HG03066 (cell line): ENCODE measurements around the gene PERM1.
"Not testable (repeated sequence)": the region's sequence is repeated elsewhere in the genome, so short reads cannot be mapped to it uniquely, and the experiment has no call there.

Experiments
- ATAC-seq: cut with Tn5 transposase; IDR thresholded peaks from one replicate; pipeline ENCODE4 v1.9.1; 2021; ENCODE audit warnings: low read depth; ENCODE audit not compliant: unreplicated experiment

The PERM1 gene, protein sequence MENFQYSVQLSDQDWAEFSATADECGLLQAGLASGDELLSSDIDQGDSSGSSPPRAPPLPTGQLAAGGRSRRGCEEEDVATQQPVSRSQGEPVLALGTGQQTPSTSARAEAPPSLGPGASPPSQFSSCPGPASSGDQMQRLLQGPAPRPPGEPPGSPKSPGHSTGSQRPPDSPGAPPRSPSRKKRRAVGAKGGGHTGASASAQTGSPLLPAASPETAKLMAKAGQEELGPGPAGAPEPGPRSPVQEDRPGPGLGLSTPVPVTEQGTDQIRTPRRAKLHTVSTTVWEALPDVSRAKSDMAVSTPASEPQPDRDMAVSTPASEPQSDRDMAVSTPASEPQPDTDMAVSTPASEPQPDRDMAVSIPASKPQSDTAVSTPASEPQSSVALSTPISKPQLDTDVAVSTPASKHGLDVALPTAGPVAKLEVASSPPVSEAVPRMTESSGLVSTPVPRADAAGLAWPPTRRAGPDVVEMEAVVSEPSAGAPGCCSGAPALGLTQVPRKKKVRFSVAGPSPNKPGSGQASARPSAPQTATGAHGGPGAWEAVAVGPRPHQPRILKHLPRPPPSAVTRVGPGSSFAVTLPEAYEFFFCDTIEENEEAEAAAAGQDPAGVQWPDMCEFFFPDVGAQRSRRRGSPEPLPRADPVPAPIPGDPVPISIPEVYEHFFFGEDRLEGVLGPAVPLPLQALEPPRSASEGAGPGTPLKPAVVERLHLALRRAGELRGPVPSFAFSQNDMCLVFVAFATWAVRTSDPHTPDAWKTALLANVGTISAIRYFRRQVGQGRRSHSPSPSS

DNA sequence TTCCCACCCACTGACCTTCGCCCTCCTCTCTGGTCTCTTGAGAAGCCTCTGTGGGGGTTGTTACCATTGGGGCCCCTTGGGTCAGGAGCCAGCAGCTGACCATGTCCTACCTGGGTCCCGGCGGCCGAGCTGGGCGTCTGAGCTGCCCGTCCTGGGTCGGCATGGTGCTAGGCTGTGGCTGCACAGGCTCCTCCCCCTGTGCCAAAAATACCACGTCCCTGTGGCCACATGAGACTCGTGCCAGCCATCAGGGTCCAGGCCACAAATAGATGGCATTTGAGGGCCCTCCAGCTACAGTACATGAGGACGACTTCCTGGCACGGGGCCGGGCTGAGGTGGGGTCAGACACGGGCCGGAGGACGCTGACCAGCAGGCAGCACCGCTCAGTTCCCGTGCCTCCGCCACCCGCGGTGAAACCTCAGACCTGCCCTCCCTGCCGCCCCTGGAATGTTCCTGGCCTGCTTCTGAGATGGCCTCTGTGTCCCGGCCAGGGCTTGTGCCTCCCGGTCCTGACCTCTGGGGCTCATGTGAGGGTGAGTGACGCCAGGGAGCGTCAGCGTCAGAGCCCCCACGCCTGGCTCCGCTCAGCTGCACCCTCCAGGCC, at the start of gene PERM1:
PERM1 (minus strand) TSS at position 139 of the 604 bp plus-strand sequence. CDS start 1,064 bp downstream, outside the sequence.
- no peak for ATAC-seq

DNA sequence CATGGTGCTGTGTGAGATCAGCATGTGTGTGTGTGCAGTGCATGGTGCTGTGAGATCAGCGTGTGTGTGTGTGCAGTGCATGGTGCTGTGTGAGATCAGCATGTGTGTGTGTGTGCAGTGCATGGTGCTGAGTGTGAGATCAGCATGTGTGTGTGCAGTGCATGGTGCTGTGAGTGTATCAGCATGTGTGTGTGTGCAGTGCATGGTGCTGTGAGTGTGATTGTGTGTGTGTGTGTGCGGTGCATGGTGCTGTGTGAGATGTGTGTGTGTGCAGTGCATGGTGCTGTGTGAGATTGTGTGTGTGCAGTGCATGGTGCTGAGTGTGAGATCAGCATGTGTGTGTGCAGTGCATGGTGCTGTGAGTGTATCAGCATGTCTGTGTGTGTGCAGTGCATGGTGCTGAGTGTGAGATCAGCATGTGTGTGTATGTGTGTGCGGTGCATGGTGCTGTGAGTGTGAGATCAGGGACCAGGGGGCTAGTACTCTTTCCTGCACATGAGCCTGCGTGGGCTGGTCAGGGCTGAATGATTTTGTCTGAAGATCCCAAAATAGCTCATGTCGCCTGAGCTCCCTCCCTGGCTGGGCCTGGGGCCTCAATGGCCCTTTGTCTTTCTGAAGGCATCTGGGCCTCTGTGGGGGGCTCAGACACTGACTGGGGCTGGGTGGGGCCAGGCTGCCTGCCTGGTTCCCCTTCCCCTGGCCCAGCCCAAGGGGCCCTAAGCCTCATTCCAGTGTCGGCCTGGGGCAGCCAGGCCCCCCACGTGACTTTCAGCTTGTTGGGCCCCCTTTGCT, 49.2 kb upstream of the PERM1 start:
- not testable (repeated sequence) for ATAC-seq

DNA sequence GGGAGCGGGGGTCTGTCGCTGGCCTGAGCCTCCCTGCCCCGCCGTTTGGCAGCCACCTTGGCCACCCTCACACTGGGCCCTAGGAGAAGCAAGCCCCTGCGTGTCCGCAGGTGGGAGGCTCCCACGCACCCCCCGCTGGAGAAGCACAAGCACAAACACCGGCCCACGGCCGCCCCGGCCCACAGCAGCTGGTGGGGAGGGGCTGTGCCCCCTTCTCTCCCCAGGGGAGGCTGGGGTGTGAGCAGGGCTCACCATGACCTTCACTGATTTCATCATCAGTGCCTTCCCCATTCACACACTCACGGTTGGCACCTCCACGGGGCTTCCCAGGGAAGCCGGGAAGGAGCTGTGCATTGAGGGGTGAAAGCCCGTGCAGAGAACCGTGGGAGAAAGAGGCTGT, 45.9 kb upstream of the PERM1 start:
- ATAC-seq, result no peak

DNA sequence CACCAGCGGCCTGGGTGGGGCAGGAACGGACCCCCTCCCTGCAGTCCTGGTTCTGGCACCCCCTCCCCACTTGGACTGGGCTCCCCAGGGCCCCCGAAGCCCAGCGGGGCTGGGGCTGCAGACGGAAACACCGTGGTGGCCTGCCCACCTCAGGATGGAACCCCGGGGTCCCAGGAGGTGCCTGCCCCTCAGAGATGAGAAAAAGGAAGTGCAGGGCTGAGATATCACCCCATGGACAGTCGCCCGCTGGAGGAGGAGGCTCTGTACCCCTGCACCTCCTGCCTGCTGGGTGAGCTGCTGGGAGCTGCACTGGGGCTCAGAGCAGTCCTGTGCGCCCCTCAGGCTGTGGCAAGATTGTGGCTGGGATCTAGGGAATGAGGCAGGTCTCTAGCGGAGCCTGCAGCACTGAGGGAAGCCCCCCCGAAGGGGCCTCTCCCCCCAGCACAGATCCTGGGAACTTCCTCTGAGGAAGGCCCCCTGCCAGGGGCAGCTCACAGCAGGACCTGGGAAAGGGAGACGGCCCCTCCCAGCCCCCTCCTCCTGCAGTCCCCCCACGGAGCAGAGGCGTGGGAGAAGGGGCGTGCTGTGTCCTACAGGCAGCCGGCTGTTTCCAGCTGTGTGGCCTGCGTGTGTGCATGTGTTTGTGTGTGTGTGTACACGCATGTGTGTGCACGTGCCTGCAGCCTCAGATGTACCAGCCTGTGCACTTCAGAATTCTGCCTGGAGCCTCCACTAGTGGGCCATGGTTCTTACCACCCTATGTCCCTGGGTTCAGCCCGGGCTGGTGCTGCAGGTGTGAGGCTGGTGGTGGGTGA, 44.9 kb upstream of the PERM1 start:
- no peak for ATAC-seq

DNA sequence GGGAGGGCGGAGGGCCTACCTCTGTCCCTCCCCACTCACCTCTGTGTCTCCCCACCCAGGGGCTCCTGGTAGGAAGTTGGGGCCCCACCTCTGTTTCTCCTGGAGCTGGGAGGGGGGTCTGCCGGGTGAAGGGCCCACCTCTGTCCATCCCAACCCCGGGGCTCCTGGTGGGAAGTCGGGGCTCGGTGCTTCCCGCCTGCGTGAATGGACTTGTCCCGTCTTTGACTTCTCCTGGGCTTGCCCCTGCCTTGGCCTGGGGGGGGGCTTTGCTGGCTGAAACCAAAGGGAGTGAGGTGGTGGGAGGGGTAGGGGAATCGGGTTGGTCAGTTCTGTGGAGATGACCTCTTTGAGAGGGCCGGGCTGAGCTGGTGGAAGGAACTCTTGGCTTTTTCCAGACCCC, 43.8 kb upstream of the PERM1 start:
- no peak for ATAC-seq

DNA sequence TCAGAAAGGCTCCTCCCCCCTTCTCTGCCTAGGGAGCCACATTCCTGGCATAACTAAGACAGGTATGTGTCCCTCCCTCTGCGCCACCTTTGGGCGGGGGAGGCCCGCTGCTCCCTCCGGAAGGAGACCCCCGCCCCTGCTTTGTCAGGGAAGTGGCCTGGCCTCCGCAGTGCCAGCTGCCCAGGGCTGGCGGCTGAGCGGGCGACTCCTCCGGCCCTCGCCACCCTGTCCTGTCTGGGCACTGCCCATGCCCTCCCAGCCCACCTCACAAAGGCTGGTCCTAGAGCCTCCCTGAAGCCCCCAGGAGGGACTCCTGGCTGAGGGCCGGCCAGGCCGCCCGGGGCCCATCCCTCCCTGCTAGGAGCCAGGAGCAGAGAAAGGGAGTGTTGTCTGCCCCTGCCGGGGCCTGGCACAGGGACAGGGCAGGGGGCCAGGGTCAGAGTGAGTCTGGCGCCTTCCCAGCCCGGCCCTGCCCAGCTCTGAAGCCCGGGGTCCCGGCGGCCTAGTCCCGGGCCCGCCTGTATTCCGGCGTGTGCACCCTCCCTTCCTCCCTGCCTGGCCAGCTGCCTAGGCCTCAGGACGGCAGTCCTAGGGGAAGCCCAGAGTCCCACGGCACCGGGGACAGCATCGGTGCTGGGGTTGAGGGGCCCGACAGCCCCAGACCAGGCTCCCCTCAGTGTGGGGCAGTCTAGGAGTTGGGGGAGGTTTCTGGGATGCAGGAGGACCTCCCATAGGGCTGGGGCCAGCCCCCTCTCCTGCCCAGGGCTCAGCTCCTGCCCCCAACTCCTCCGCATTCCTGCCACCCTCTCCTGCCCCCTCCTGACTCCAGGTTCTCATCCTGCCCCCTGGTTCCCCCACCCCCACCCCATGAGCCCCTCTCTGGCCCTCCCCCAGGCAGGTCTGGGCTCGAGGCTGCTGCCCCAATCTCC, 43.1 kb upstream of the PERM1 start:
- ATAC-seq, result no peak

DNA sequence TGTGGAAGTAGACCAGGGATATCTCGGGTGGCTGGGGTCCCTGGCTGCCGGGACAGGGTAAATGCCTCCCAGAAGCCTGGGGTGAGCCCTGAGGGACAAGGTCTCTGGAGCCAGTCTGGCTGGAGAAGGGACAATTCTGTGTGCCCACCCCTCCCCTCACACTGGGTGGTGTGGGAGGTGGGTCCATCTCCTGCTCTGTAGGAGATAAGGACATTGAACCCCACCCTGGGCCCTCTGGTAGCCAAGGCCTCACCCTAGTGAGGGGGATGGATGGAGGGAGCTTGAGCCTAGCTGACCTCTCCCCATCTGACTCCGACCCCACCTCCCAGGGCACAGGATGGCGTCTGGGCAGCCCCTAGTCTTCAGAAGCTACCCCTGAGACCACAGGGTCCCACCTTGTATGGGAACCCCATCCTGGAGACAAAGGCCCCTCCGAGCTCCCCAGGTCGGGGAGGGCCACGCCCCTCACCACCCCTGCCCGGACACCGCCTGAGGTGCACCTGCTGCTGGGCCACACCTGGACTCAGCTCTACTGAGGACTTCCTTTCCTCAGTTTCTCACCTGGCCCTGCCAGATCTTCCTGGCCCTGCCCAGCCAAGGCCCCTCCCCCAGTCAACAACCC, 42.4 kb upstream of the PERM1 start:
- ATAC-seq, result no peak

DNA sequence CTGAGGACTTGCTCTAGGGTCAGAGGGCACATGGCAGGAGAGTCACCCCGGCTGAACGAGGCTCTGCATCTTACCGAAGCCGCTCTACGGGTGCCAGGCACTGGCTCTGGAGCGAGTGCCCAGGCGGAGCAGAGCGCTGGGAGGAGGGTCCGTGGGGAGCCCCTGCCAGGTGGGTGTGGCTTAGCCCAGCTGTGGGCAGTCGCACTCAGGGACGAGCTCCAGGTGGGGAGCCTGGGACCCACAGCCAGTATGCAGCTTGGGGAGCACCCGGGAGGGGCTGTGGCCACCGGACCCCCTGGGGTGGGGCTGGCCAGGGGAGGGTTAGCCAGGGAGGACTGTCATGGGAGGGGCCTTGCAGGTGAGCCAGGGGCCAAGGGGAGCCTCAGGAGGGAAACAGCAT, 41.8 kb upstream of the PERM1 start:
- ATAC-seq, result no peak

DNA sequence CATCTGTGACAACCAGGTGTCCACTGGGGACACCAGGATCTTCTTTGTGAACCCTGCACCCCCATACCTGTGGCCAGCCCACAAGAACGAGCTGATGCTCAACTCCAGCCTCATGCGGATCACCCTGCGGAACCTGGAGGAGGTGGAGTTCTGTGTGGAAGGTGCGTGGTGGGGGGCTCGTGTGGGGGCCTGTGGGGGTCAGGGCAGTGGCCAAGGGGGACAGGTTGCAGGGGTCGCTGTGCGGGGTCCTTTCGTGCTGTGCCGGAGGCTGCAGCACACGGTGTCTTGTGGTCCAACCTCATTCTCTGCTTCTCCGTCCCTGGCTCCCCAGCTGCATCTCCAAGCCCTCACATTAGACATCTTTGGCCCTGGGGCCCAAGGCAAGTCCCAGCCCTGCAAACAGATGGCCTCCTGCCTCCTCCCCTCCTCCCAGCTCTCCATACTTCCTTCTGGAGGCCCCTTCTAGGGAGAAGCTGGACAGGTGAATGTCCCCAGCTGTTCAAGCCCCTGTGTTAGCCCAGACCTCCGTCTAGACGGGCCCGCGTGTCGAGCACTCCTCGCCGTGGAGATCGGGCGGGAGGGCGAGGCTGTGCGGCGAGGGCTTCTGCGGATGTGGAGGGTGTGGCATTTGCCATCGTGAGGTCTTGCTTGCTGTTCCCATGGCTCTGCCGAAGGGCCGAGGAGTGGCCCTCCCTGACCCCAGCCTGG, 40.6 kb upstream of the PERM1 start:
- no peak for ATAC-seq

DNA sequence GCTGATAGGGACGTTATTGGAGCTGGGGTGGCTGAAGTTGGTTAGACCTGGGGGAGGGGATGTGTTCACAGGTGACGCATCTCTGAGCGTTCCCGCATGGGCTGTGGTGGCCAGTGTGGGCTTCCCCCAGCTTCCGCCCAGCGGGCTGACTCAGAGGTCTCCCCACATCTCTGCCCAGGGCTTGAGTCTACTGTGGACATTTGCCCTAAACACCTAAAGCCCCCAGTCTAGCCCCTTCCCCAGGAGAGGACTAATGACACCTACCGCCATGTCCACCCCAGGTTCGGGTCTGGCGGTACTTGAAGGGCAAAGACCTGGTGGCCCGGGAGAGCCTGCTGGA, 40.0 kb upstream of the PERM1 start:
- ATAC-seq, result no peak

DNA sequence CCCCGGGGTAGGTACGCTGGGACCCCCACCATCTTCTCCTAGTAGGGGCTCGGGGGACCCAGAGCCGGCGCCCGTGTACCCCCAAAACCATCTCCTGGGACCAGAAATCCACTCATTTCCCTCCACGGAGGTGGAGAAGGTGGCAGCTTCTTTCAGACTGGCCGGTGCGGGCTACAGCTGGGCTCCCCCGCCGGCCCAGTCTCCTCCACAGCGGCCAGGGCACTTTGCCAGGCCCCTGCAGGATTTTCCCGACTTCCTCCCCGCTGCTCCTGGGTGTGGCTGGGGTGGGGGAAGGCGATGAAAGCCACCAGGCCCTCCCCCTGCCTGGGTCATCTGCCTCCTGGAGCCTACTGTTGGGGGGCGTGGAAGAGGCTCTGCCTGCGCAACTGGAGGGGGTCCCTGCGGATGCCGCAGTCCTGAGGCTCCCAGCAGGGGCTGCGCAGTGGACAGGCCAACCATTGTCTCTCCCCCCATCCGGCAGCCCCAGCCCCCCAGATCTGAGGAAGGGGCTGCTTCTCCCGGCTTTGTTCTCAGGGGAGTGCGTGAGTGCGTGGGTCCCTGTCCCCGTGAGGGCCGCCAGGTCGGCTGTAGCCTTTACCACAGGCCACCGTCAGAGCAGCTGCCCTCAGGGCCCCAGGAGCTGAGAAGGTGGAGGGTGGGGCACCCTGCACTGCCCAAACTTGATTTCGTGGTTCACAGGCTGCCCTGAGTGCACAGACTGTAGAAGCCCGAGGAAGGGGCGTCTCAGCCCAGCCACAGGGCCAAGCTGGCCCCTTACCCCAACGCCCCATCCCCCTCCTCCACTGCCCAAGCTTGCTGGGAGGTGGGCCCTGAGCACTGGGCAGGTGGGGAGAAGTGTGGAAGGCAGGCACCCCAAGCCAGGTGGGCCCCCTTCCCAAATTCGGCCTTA, 39.4 kb upstream of the PERM1 start:
- no peak for ATAC-seq

DNA sequence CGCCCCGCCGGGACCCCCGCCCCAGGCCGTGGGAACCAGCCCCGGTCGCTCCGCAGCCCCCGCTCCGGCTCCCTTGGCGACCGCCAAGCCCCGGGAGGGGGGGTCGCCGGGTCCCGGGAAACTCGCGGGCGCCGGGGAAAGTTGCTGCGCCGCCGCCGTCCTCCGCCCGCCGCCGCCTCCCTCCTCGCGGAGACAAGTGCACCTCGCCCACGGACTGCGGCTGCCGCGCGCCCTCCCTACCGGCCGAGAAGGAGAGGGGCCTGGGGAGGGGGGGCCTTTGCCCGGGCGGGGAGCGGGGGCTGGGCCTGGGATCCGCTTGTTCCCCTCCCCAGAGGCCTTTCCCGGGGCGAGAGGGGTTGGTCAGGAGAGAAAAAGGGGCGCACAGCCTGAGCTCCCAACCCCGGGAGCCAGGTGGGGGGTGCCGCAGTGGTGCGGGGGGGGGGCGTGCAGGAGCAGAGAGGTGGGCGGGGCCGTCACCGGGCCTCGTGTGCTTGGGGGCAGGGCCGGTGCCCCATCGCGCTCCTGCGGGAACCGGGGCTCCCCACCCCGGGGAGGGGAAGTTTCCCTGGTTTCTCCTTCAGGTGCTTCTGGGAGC, 38.6 kb upstream of the PERM1 start:
- no peak for ATAC-seq

DNA sequence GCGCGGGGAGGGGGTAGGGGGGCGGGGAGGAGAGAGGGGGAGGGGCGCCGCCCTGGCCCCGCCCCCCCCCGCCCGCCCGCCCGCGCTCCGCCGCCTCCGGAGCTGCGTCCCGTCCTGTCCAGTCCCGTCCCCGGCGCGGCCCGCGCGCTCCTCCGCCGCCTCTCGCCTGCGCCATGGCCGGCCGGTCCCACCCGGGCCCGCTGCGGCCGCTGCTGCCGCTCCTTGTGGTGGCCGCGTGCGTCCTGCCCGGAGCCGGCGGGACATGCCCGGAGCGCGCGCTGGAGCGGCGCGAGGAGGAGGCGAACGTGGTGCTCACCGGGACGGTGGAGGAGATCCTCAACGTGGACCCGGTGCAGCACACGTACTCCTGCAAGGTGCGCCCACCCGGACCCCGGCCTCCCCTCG, 38.1 kb upstream of the PERM1 start, which contains the start of gene AGRN:
AGRN (plus strand) TSS at position 121 of the 405 bp plus-strand sequence; CDS start at position 174, 53 bp downstream.
- ATAC-seq, result peak; percentile 28

DNA sequence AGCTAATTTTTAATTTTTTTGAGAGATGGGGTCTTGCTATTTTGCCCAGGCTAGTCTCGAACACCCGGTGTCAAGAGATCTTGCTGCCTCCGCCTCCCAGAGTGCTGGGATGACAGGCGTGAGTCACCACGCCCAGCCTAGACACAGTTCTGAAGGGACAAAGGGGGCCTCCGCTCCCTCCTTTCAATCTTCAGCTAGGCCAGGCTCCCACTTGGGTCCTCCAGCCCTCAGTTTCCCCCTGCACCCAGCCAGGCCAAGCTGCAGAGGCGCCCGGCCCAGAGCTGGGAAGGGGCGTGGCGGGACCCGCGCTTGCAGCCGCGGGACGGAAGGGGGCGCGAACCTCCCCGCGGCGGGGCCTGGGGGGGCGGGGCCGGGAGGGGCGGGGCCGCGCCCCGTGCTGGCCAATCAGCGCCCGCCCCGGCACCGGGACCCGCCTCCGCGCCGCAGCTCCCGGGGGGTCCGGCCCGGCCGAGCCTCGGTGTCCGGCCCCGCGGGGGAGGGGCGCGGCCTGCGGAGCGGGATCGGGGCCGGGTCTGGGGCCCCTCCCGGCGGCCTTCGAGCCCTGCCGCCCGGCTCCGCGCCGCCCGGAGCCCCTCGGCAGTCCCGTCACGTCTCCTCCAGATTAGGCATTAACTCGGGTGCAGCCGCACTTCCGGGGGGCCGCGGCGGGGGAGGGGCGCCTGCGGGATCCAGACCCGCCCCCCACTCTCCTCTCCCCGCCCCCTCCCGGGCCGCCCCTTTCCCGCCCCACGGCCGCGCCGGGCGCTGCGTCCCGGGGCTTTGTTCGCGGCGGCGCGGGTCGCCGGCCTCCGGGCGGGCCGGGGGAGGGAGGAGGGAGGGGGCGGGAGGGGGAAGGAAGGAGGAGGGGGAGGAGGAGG, 37.5 kb upstream of the PERM1 start:
- peak; percentile 49 for ATAC-seq

DNA sequence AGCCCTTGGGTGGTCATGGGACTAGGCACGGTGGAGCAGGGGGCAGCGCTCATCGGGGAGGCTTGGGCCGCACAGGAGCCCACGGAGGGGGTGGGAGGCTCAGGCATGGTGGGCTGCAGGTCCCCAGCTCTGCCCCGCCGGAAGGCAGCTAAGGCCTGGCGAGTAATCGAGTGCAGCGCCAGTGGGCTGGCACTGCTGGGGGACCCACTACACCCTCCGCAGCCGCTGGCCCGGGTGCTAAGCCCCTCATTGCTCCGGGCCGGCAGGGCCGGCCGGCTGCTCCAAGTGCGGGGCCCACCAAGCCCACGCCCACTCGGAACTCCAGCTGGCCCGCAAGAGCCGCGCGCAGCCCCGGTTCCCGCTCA, 36.4 kb upstream of the PERM1 start:
- not testable (repeated sequence) for ATAC-seq
